Measurements from ENCODE around the gene TCFL5. TPM values are rescaled to one million over a fixed set of nuclear protein-coding genes. Genes with fewer than 3 reads are reported as not detected.

TCFL5 gene
- total and polyA plus RNA-seq, 4 donors, result 4.5 to 10.7 (median 4.7) TPM

GRCh38 chr20:62890444-62890843 is 28.8 kb upstream of the TCFL5 start:
- H3K4me1 ChIP-seq (ENCODE audit: control insufficient read depth in 1 of 2, insufficient read depth in 2 of 2, low read length in 2 of 2), result no peaks in the 10 kb centered on the region
- H3K27me3 ChIP-seq (ENCODE audit: control insufficient read depth in 1 of 2, insufficient read depth in 2 of 2, low read length in 1 of 2), result no peaks in the 10 kb centered on the region
- H3K36me3 ChIP-seq (ENCODE audit: control insufficient read depth in 1 of 2, insufficient read depth in 2 of 2, low read length in 1 of 2), result peaks cover 0 to 15% of the 10 kb centered on the region in 2 donors
- no peaks in the 10 kb centered on the region for H3K9me3 ChIP-seq (ENCODE audit: control insufficient read depth, low read length)
- intact Hi-C loops (cut with DNase I), result no loop called here
- no peak overlapping the region for H3K4me3 ChIP-seq (ENCODE audit: low read length in 2 of 2)
- DNase-seq, result no peak
- no peak overlapping the region for H3K27ac ChIP-seq (ENCODE audit: low read depth in 1 of 2, low read length in 2 of 2)
- ATAC-seq (ENCODE audit: low FRiP score), result no peak
- WGBS, 2 donors, result 80 to 81% methylated on average over 7 of the region's 7 CpGs

- 83 to 86% methylated on average over 9 of the region's 9 CpGs for WGBS, 2 donors
- Histone ChIP-seq H3K4me3 (ENCODE audit: low read length in 2 of 2) (no peak overlapping the region), H3K27me3 (ENCODE audit: control insufficient read depth in 1 of 2, insufficient read depth in 2 of 2, low read length in 1 of 2) (no peaks in the 10 kb centered on the region), H3K9me3 (ENCODE audit: control insufficient read depth, low read length) (no peaks in the 10 kb centered on the region), H3K4me1 (ENCODE audit: control insufficient read depth in 1 of 2, insufficient read depth in 2 of 2, low read length in 2 of 2) (no peaks in the 10 kb centered on the region), H3K36me3 (ENCODE audit: control insufficient read depth in 1 of 2, insufficient read depth in 2 of 2, low read length in 1 of 2) (peaks cover 0 to 15% of the 10 kb centered on the region in 2 donors), H3K27ac (ENCODE audit: low read depth in 1 of 2, low read length in 2 of 2) (no peak overlapping the region)
- DNase-seq, result no peak
- ATAC-seq (ENCODE audit: low FRiP score), result no peak
- intact Hi-C loops (cut with DNase I), result no loop called here
Observed at GRCh38 chr20:62889871-62890270, 28.2 kb upstream of the TCFL5 start.

GRCh38 chr20:62889411-62889810 is 27.8 kb upstream of the TCFL5 start:
- no peak for DNase-seq
- no peak for ATAC-seq (ENCODE audit: low FRiP score)
- Histone ChIP-seq H3K27ac (ENCODE audit: low read depth in 1 of 2, low read length in 2 of 2) (no peak overlapping the region), H3K36me3 (ENCODE audit: control insufficient read depth in 1 of 2, insufficient read depth in 2 of 2, low read length in 1 of 2) (peaks cover 0 to 15% of the 10 kb centered on the region in 2 donors), H3K4me3 (ENCODE audit: low read length in 2 of 2) (no peak overlapping the region), H3K9me3 (ENCODE audit: control insufficient read depth, low read length) (no peaks in the 10 kb centered on the region), H3K27me3 (ENCODE audit: control insufficient read depth in 1 of 2, insufficient read depth in 2 of 2, low read length in 1 of 2) (no peaks in the 10 kb centered on the region), H3K4me1 (ENCODE audit: control insufficient read depth in 1 of 2, insufficient read depth in 2 of 2, low read length in 2 of 2) (no peaks in the 10 kb centered on the region)
- 85 to 88% methylated on average over 8 of the region's 8 CpGs for WGBS, 2 donors
- intact Hi-C loops (cut with DNase I), result no loop called here

GRCh38 chr20:62888910-62889309 is 27.3 kb upstream of the TCFL5 start:
- ATAC-seq (ENCODE audit: low FRiP score) (no peak), DNase-seq (no peak)
- peaks cover 0 to 13% of the 10 kb centered on the region in 2 donors for H3K36me3 ChIP-seq (ENCODE audit: control insufficient read depth in 1 of 2, insufficient read depth in 2 of 2, low read length in 1 of 2)
- no peak overlapping the region for H3K4me3 ChIP-seq (ENCODE audit: low read length in 2 of 2)
- H3K27me3 ChIP-seq (ENCODE audit: control insufficient read depth in 1 of 2, insufficient read depth in 2 of 2, low read length in 1 of 2), result no peaks in the 10 kb centered on the region
- WGBS, 2 donors, result 90% methylated on average over 17 of the region's 17 CpGs
- intact Hi-C loops (cut with DNase I), result no loop called here
- H3K27ac ChIP-seq (ENCODE audit: low read depth in 1 of 2, low read length in 2 of 2), result no peak overlapping the region
- no peaks in the 10 kb centered on the region for H3K4me1 ChIP-seq (ENCODE audit: control insufficient read depth in 1 of 2, insufficient read depth in 2 of 2, low read length in 2 of 2)
- no peaks in the 10 kb centered on the region for H3K9me3 ChIP-seq (ENCODE audit: control insufficient read depth, low read length)

- Histone ChIP-seq H3K27ac (ENCODE audit: low read depth in 1 of 2, low read length in 2 of 2) (no peak overlapping the region), H3K36me3 (ENCODE audit: control insufficient read depth in 1 of 2, insufficient read depth in 2 of 2, low read length in 1 of 2) (peaks cover 0 to 8% of the 10 kb centered on the region in 2 donors), H3K27me3 (ENCODE audit: control insufficient read depth in 1 of 2, insufficient read depth in 2 of 2, low read length in 1 of 2) (no peaks in the 10 kb centered on the region), H3K4me1 (ENCODE audit: control insufficient read depth in 1 of 2, insufficient read depth in 2 of 2, low read length in 2 of 2) (no peaks in the 10 kb centered on the region), H3K9me3 (ENCODE audit: control insufficient read depth, low read length) (no peaks in the 10 kb centered on the region), H3K4me3 (ENCODE audit: low read length in 2 of 2) (no peak overlapping the region)
- ATAC-seq (ENCODE audit: low FRiP score), result no peak
- no peak for DNase-seq
- 93 to 95% methylated on average over 16 of the region's 16 CpGs for WGBS, 2 donors
- intact Hi-C loops (cut with DNase I), result no loop called here
Observed at GRCh38 chr20:62888406-62888805, 26.8 kb upstream of the TCFL5 start.

- 70 to 76% methylated on average over 7 of the region's 7 CpGs for WGBS, 2 donors
- intact Hi-C loops (cut with DNase I), result no loop called here
- no peaks in the 10 kb centered on the region for H3K27me3 ChIP-seq (ENCODE audit: control insufficient read depth in 1 of 2, insufficient read depth in 2 of 2, low read length in 1 of 2)
Observed at GRCh38 chr20:62887860-62888239, 26.2 kb upstream of the TCFL5 start.

GRCh38 chr20:62887152-62887859 is 25.7 kb upstream of the TCFL5 start:
- H3K27me3 ChIP-seq (ENCODE audit: control insufficient read depth in 1 of 2, insufficient read depth in 2 of 2, low read length in 1 of 2), result no peaks in the 10 kb centered on the region
- 38 to 42% methylated on average over 13 of the region's 13 CpGs for WGBS, 2 donors

More at GRCh38 chr20:62887860-62888239, 26.2 kb upstream of the TCFL5 start:
- Histone ChIP-seq H3K9me3 (ENCODE audit: control insufficient read depth, low read length) (no peaks in the 10 kb centered on the region), H3K4me3 (ENCODE audit: low read length in 2 of 2) (no peak overlapping the region), H3K27ac (ENCODE audit: low read depth in 1 of 2, low read length in 2 of 2) (no peak overlapping the region), H3K36me3 (ENCODE audit: control insufficient read depth in 1 of 2, insufficient read depth in 2 of 2, low read length in 1 of 2) (peaks cover 0 to 8% of the 10 kb centered on the region in 2 donors), H3K4me1 (ENCODE audit: control insufficient read depth in 1 of 2, insufficient read depth in 2 of 2, low read length in 2 of 2) (no peaks in the 10 kb centered on the region)
- ATAC-seq (ENCODE audit: low FRiP score) (no peak), DNase-seq (no peak)

GRCh38 chr20:62886709-62887058 is 25.1 kb upstream of the TCFL5 start:
- intact Hi-C loops (cut with DNase I), result no loop called here
- Histone ChIP-seq H3K4me1 (ENCODE audit: control insufficient read depth in 1 of 2, insufficient read depth in 2 of 2, low read length in 2 of 2) (no peaks in the 10 kb centered on the region), H3K4me3 (ENCODE audit: low read length in 2 of 2) (no peak overlapping the region), H3K36me3 (ENCODE audit: control insufficient read depth in 1 of 2, insufficient read depth in 2 of 2, low read length in 1 of 2) (peaks cover 0 to 8% of the 10 kb centered on the region in 2 donors), H3K27me3 (ENCODE audit: control insufficient read depth in 1 of 2, insufficient read depth in 2 of 2, low read length in 1 of 2) (no peaks in the 10 kb centered on the region), H3K9me3 (ENCODE audit: control insufficient read depth, low read length) (no peaks in the 10 kb centered on the region), H3K27ac (ENCODE audit: low read depth in 1 of 2, low read length in 2 of 2) (no peak overlapping the region)
- 76% methylated on average over 7 of the region's 7 CpGs for WGBS, 2 donors
- DNase-seq (no peak), ATAC-seq (ENCODE audit: low FRiP score) (no peak)

More at GRCh38 chr20:62887152-62887859, 25.7 kb upstream of the TCFL5 start:
- H3K4me3 ChIP-seq (ENCODE audit: low read length in 2 of 2), result no peak overlapping the region
- DNase-seq, result no peak
- no peak overlapping the region for H3K27ac ChIP-seq (ENCODE audit: low read depth in 1 of 2, low read length in 2 of 2)
- ATAC-seq (ENCODE audit: low FRiP score), result no peak
- intact Hi-C loops (cut with DNase I), result no loop called here
- no peaks in the 10 kb centered on the region for H3K9me3 ChIP-seq (ENCODE audit: control insufficient read depth, low read length)
- no peaks in the 10 kb centered on the region for H3K4me1 ChIP-seq (ENCODE audit: control insufficient read depth in 1 of 2, insufficient read depth in 2 of 2, low read length in 2 of 2)
- peaks cover 0 to 8% of the 10 kb centered on the region in 2 donors for H3K36me3 ChIP-seq (ENCODE audit: control insufficient read depth in 1 of 2, insufficient read depth in 2 of 2, low read length in 1 of 2)

GRCh38 chr20:62885896-62886708 is 24.5 kb upstream of the TCFL5 start:
- no peaks in the 10 kb centered on the region for H3K27me3 ChIP-seq (ENCODE audit: control insufficient read depth in 1 of 2, insufficient read depth in 2 of 2, low read length in 1 of 2)
- DNase-seq (no peak), ATAC-seq (ENCODE audit: low FRiP score) (no peak)
- WGBS, 2 donors, result 81 to 84% methylated on average over 23 of the region's 23 CpGs
- H3K4me3 ChIP-seq (ENCODE audit: low read length in 2 of 2), result no peak overlapping the region
- no peak overlapping the region for H3K27ac ChIP-seq (ENCODE audit: low read depth in 1 of 2, low read length in 2 of 2)
- intact Hi-C loops (cut with DNase I), result no loop called here
- no peaks in the 10 kb centered on the region for H3K9me3 ChIP-seq (ENCODE audit: control insufficient read depth, low read length)
- peaks cover 0 to 8% of the 10 kb centered on the region in 2 donors for H3K36me3 ChIP-seq (ENCODE audit: control insufficient read depth in 1 of 2, insufficient read depth in 2 of 2, low read length in 1 of 2)
- H3K4me1 ChIP-seq (ENCODE audit: control insufficient read depth in 1 of 2, insufficient read depth in 2 of 2, low read length in 2 of 2), result no peaks in the 10 kb centered on the region

All from aorta (tissue), 5 donors.